Mesendoderm (in vitro differentiated cells): ENCODE data around the gene EPHB3.
A peak's percentile ranks its signal among the peaks of the same experiment; 100 is the strongest.

Source experiments
- DNase-seq: peaks from one replicate; pipeline ENCODE4 v3.0.0; 2013
- H2AK5ac ChIP-seq: 2 replicates; pipeline ENCODE4 v1.6.1; 2013; ENCODE audit warnings: low read length, inconsistent platforms
- H2BK120ac ChIP-seq: 2 replicates; pipeline ENCODE4 v1.6.1; 2013; ENCODE audit warnings: low read depth, mild to moderate bottlenecking, low read length, moderate library complexity, mixed read lengths
- H2BK15ac ChIP-seq: replicated peaks from 2 replicates; pipeline ENCODE4 v1.6.1; 2013; ENCODE audit warnings: low read depth, mild to moderate bottlenecking, moderate library complexity
- H2BK5ac ChIP-seq: 2 replicates; pipeline ENCODE4 v1.6.1; 2013; ENCODE audit warnings: low read length, inconsistent platforms
- H3K18ac ChIP-seq: 2 replicates; pipeline ENCODE4 v1.6.1; 2013; ENCODE audit warnings: mild to moderate bottlenecking, low read length, mixed read lengths
- H3K23ac ChIP-seq: one replicate; pipeline ENCODE4 v1.6.1; 2013; ENCODE audit warnings: low read length
- H3K27ac ChIP-seq: 2 replicates; pipeline ENCODE4 v1.5.1; 2013; ENCODE audit warnings: low read depth, mild to moderate bottlenecking, inconsistent platforms, low read length, moderate library complexity
- H3K27me3 ChIP-seq: 2 replicates; pipeline ENCODE4 v1.6.1; 2013; ENCODE audit warnings: low read length, control low read depth, mild to moderate bottlenecking, inconsistent platforms; ENCODE audit not compliant: insufficient read depth, poor library complexity
- H3K36me3 ChIP-seq: 2 replicates; pipeline ENCODE4 v1.6.1; 2013; ENCODE audit warnings: low read length, inconsistent platforms; ENCODE audit not compliant: control insufficient read depth, insufficient read depth
- H3K4ac ChIP-seq: one replicate; pipeline ENCODE4 v1.6.1; 2013; ENCODE audit warnings: low read depth, mild to moderate bottlenecking, low read length, moderate library complexity
- H3K4me1 ChIP-seq: 2 replicates; pipeline ENCODE4 v1.6.1; 2013; ENCODE audit warnings: low read depth, low read length, inconsistent platforms; ENCODE audit not compliant: control insufficient read depth
- H3K4me2 ChIP-seq: 2 replicates; pipeline ENCODE4 v1.6.1; 2013; ENCODE audit warnings: low read length
- H3K4me3 ChIP-seq: 2 replicates; pipeline ENCODE4 v1.5.1; 2013; ENCODE audit warnings: mild to moderate bottlenecking, low read length
- H3K56ac ChIP-seq: one replicate; pipeline ENCODE4 v1.6.1; 2013; ENCODE audit warnings: low read length
- H3K79me1 ChIP-seq: 2 replicates; pipeline ENCODE4 v1.6.1; 2013; ENCODE audit warnings: low read length, inconsistent platforms
- H3K79me2 ChIP-seq: 2 replicates; pipeline ENCODE4 v1.6.1; 2013; ENCODE audit warnings: mild to moderate bottlenecking, low read length; ENCODE audit not compliant: control insufficient read depth, insufficient read depth
- H3K9ac ChIP-seq: 2 replicates; pipeline ENCODE4 v1.6.1; 2013; ENCODE audit warnings: low read length, inconsistent platforms
- H4K5ac ChIP-seq: one replicate; pipeline ENCODE4 v1.6.1; 2013; ENCODE audit warnings: low read length
- H4K8ac ChIP-seq: one replicate; pipeline ENCODE4 v1.6.1; 2013; ENCODE audit warnings: low read depth, mild to moderate bottlenecking, control low read depth, low read length, moderate library complexity
- WGBS: extraction: QIAGEN DNeasy Blood & Tissue Kit; methylation state at CpG from one replicate; pipeline ENCODE4 v1.1.7; 2013; ENCODE audit warnings: low lambda C conversion rate, missing lambda C conversion rate; ENCODE audit not compliant: insufficient coverage; ENCODE audit errors: extremely low coverage; 5-methylcytosine and 5-hydroxymethylcytosine counted together

The EPHB3 gene

DNA sequence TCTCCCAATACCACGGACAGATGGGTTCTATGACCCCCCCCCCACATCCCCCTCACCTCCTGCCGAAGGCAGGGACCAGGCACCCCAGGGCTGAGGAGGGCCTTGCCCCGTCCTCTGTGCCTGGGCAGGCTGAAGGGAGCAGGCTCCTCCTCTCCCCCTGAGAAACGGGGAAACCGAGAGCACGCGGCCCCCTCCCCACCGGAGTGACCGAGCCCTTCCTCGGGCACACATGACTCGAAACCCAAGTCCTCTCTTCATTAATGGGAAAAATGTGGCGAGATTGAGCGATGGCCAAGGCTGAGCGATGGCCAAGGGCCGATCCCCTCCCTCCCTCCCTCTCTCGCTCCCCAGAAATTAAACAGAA, 7.0 kb downstream of the EPHB3 start:
- H3K18ac ChIP-seq = peak overlapping the region; percentile 9
- WGBS = no CpG with 5 or more reads among the region's 16 CpGs
- no peaks in the 10 kb centered on the region for H3K36me3 ChIP-seq
- peaks cover 46% of the 10 kb centered on the region for H3K79me1 ChIP-seq
- H2BK5ac ChIP-seq = no peak overlapping the region
- no peak overlapping the region for H4K8ac ChIP-seq
- DNase-seq = no peak
- H3K4ac ChIP-seq = no peak overlapping the region
- no peak overlapping the region for H3K27ac ChIP-seq
- peak overlapping the region; percentile 90 for H3K56ac ChIP-seq
- H2BK15ac ChIP-seq = no peak overlapping the region
- H3K79me2 ChIP-seq = peaks cover 58% of the 10 kb centered on the region
- no peak overlapping the region for H4K5ac ChIP-seq
- H2BK120ac ChIP-seq = peak overlapping the region; percentile 8
- H3K4me3 ChIP-seq = peak overlapping the region; percentile 29
- peak overlapping the region; percentile 71 for H3K4me2 ChIP-seq
- no peak overlapping the region for H2AK5ac ChIP-seq
- H3K9ac ChIP-seq = peak overlapping the region; percentile 75
- H3K27me3 ChIP-seq = no peaks in the 10 kb centered on the region
- H3K23ac ChIP-seq = no peak overlapping the region
- H3K4me1 ChIP-seq = peaks cover 27% of the 10 kb centered on the region

DNA sequence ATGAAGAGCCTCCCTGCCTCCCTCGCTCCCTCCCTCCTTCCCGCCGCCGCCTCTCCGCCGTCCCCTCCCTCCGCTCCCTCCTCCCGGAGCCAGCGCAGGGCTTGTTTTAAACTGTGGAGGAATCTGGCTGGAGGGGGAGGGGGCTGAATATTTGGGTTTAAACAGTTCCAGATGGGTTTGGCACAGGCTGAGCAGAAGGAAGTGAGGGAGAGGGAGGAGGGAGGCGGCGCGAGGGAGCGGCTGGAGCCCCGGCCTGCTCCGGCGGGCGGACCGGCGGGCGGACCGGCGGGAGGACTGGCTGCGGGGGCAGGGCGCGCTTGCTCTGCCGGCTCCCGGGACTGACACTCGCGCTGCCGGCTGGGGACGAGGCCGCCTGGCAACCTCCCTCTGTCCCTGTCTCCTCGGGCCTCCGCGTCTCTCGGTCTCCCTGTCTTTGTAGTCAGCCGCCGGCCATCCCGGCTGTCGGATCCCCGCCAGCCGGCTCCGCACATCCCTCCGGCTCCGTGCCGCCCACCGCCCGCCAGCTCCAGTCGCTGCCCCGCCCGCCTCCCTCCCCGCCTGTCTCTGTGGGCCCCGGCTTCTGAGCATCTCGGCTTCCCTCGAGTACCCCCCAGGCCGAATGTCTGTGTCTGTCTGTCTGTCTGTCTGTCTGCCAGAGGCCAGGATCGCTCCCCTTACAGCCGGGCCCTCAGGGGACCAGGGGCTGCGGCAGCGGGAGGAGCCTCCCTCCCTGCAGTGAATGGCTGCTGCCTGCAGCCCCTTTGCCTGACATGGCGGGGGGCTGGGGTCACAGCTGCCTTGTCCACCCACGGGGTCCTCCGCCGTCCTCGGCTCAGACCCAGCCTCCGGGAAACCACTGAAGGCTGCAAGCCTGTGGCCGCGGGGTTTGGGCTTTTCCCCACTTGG, 7.6 kb downstream of the EPHB3 start:
- H2BK5ac ChIP-seq = no peak overlapping the region
- H3K18ac ChIP-seq = peak overlapping the region; percentile 9
- peaks cover 45% of the 10 kb centered on the region for H3K79me1 ChIP-seq
- H3K4me3 ChIP-seq = peak overlapping the region; percentile 48
- peaks cover 29% of the 10 kb centered on the region for H3K4me1 ChIP-seq
- H3K79me2 ChIP-seq = peaks cover 54% of the 10 kb centered on the region
- H3K4me2 ChIP-seq = peak overlapping the region; percentile 72
- H4K8ac ChIP-seq = no peak overlapping the region
- no peak overlapping the region for H2AK5ac ChIP-seq
- peak overlapping the region; percentile 75 for H3K9ac ChIP-seq
- no peak overlapping the region for H2BK15ac ChIP-seq
- peak; percentile 91 for DNase-seq
- no peak overlapping the region for H3K4ac ChIP-seq
- peak overlapping the region; percentile 8 for H2BK120ac ChIP-seq
- no CpG with 5 or more reads among the region's 68 CpGs for WGBS
- H3K56ac ChIP-seq = peak overlapping the region; percentile 90
- H4K5ac ChIP-seq = no peak overlapping the region
- H3K36me3 ChIP-seq = no peaks in the 10 kb centered on the region
- H3K27ac ChIP-seq = peak overlapping the region; percentile 24
- H3K27me3 ChIP-seq = no peaks in the 10 kb centered on the region
- H3K23ac ChIP-seq = no peak overlapping the region

DNA sequence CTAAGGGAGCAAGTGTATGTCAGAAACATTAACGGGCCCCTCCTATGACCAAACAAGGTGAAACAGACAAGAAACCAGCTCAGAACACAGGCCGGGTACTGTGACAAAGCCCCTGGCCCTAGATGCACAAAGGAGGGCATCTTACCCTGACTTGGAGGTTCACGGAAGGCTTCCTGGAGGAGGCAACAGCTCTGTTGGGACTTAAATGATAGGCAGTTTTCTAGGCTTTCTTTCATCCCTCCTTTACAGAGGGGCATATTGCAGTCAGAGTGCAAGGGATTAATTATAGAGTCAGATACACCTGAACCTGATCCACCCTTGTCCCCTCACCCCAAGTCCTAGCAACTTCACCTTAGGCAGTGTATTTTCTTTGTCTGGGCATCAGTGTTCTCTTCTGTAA, 8.4 kb downstream of the EPHB3 start:
- Histone ChIP-seq H3K79me1 (peaks cover 39% of the 10 kb centered on the region), H3K23ac (no peak overlapping the region), H3K79me2 (peaks cover 48% of the 10 kb centered on the region), H2BK15ac (no peak overlapping the region), H3K4me1 (peaks cover 27% of the 10 kb centered on the region), H3K56ac (peak overlapping the region; percentile 66), H3K4me2 (no peak overlapping the region), H4K5ac (no peak overlapping the region), H2AK5ac (peak overlapping the region; percentile 22), H2BK120ac (no peak overlapping the region), H3K4ac (no peak overlapping the region), H3K36me3 (no peaks in the 10 kb centered on the region), H3K4me3 (no peak overlapping the region), H3K27ac (no peak overlapping the region), H3K27me3 (no peaks in the 10 kb centered on the region), H3K9ac (peak overlapping the region; percentile 13), H4K8ac (no peak overlapping the region), H3K18ac (peak overlapping the region; percentile 9), H2BK5ac (no peak overlapping the region)
- no CpG with 5 or more reads among the region's 3 CpGs for WGBS
- no peak for DNase-seq

DNA sequence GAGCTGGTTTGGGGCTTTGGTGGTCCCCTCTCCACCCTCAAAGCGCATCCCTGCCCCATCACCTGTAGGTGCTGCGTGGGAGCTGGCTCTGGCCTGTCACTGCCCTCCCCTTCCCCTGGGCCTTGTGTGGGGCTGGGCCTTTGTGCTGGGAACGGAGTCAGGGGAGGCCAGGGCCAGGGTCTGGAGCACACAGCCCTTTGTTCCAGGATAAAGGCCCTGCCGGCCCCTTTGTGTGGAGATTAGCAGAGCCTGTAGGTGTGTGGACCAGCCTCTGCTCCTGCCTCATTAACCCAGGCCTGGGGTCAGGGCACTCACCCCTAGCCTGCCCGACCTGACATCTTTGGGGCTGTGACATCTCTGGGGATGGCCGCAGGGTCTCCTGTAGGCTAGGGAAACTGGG, 8.9 kb downstream of the EPHB3 start:
- no peak overlapping the region for H3K23ac ChIP-seq
- H2BK120ac ChIP-seq = no peak overlapping the region
- peaks cover 45% of the 10 kb centered on the region for H3K79me2 ChIP-seq
- H2BK5ac ChIP-seq = no peak overlapping the region
- H3K27ac ChIP-seq = no peak overlapping the region
- H2AK5ac ChIP-seq = no peak overlapping the region
- no peaks in the 10 kb centered on the region for H3K27me3 ChIP-seq
- H3K56ac ChIP-seq = peak overlapping the region; percentile 52
- no peak overlapping the region for H3K9ac ChIP-seq
- no peaks in the 10 kb centered on the region for H3K36me3 ChIP-seq
- no peak overlapping the region for H3K4me2 ChIP-seq
- DNase-seq = peak; percentile 81
- no CpG with 5 or more reads among the region's 6 CpGs for WGBS
- H3K18ac ChIP-seq = no peak overlapping the region
- peaks cover 26% of the 10 kb centered on the region for H3K4me1 ChIP-seq
- H3K79me1 ChIP-seq = peaks cover 35% of the 10 kb centered on the region
- no peak overlapping the region for H2BK15ac ChIP-seq
- no peak overlapping the region for H4K5ac ChIP-seq
- H3K4me3 ChIP-seq = no peak overlapping the region
- H4K8ac ChIP-seq = no peak overlapping the region
- no peak overlapping the region for H3K4ac ChIP-seq

DNA sequence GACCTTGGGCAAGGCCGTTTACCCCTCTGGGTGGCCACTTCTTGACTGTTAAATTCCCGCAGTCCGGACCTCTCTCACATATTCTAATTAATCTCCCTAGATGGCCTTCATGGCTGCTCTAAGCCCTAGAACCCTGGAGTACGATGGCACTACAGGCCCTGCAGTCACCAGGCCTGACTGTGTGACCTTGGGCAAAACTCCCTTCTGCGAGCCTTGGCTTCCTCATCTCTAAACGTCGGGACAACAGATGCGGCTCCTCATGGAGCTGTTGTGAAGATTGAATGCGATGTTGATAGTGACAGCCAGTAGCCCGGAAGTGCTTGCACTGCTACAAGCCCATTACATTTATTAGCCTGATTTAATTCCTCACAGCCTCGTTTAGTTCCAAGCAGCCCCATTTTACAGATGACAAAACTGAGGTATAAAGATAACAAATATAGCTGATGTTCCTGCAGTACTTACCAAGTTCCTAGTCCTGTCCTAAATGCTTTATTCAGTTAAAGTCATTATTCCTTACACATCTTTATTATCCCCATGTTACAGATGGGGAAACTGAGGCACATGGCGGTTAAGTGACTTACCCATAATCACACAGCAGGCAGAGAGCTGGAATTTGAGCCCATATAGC, 10.3 kb downstream of the EPHB3 start:
- H3K79me1 ChIP-seq = peaks cover 35% of the 10 kb centered on the region
- WGBS = no CpG with 5 or more reads among the region's 12 CpGs
- no peak overlapping the region for H2BK15ac ChIP-seq
- no peak overlapping the region for H3K18ac ChIP-seq
- no peak overlapping the region for H3K9ac ChIP-seq
- H2AK5ac ChIP-seq = no peak overlapping the region
- no peak overlapping the region for H3K56ac ChIP-seq
- H3K4me3 ChIP-seq = no peak overlapping the region
- no peak overlapping the region for H4K5ac ChIP-seq
- no peak overlapping the region for H3K27ac ChIP-seq
- no peak overlapping the region for H4K8ac ChIP-seq
- no peak for DNase-seq
- H3K27me3 ChIP-seq = no peaks in the 10 kb centered on the region
- no peak overlapping the region for H3K4me2 ChIP-seq
- H3K36me3 ChIP-seq = peaks cover 4% of the 10 kb centered on the region
- H3K79me2 ChIP-seq = peaks cover 32% of the 10 kb centered on the region
- no peak overlapping the region for H3K23ac ChIP-seq
- H2BK5ac ChIP-seq = no peak overlapping the region
- peaks cover 23% of the 10 kb centered on the region for H3K4me1 ChIP-seq
- H2BK120ac ChIP-seq = no peak overlapping the region
- H3K4ac ChIP-seq = no peak overlapping the region
